Measurements from ENCODE around the gene OTOP2. TPM values are rescaled to one million over a fixed set of nuclear protein-coding genes. Genes with fewer than 3 reads are reported as not detected.
A peak's percentile ranks its signal among the peaks of the same experiment; 100 is the strongest.

Gene OTOP2
- polyA plus RNA-seq, 3 donors: 0.05 TPM; not detected in 2

DNA sequence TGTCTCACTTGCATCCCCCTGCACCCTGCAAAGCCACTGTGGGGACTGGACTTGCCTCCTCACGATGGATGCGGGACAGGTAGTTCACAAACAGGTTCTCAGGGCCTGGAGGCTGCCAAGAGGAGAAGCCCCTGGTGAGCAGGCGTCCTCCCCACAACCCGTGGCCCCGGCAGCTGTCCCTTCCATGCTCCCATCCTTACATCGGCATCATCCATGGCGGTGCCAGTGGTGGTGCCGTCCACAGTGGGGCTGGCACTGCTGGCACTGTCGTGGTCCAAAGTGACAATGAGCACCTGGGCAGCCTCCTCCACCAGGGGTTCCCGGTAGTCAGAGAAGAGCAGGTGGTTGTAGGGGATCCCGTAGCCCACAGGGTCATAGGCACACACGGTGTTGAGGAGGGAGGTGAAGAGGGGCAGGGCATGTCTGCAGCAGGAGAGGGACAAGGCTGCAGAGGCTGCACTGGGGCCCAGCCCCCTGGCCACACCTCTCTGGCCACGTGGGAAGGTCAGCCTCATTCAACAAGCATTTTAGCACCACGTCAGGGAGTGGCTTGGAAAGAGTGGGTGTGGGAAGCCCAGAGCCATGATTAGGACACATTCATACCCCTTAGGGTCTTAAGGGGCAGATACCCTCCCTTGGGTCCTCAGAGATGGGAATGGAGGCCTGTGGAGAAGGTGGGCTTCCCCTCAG lies 35.9 kb downstream of the OTOP2 start:
- Histone ChIP-seq H3K4me1 (ENCODE audit: control insufficient read depth in 1 of 2, insufficient read depth in 2 of 2, low read length in 2 of 2) (peaks cover 0 to 6% of the 10 kb centered on the region in 2 donors), H3K4me2 (replicated peaks; ENCODE audit: extremely low read depth, low read length, poor library complexity, severe bottlenecking) (no peak overlapping the region), H3K79me2 (ENCODE audit: insufficient read depth, low read length) (no peaks in the 10 kb centered on the region), H3K27me3 (ENCODE audit: control insufficient read depth in 2 of 2, insufficient read depth in 2 of 2, low read length in 2 of 2) (peaks cover 0 to 9% of the 10 kb centered on the region in 2 donors), H4K20me1 (ENCODE audit: insufficient read depth, low read length) (no peaks in the 10 kb centered on the region), H2AFZ (ENCODE audit: insufficient read depth, low read depth, low read length, poor library complexity, severe bottlenecking) (no peak overlapping the region), H3K9me3 (replicated peaks in 1 of 2; ENCODE audit: control insufficient read depth in 1 of 2, insufficient read depth in 1 of 2, low read length in 2 of 2) (peaks cover 5 to 12% of the 10 kb centered on the region in 2 donors), H3K4me3 (replicated peaks in 1 of 3; ENCODE audit: low read depth in 2 of 3, low read length in 3 of 3) (no peak overlapping the region), H3K9ac (ENCODE audit: insufficient read depth, low read length, poor library complexity, severe bottlenecking) (no peak overlapping the region), H3K27ac (ENCODE audit: low read depth in 1 of 2, low read length in 2 of 2) (no peak overlapping the region), H3K36me3 (replicated peaks in 1 of 2; ENCODE audit: control insufficient read depth in 1 of 2, insufficient read depth in 2 of 2, low read length in 2 of 2) (no peaks in the 10 kb centered on the region)
- intact Hi-C loops (cut with micrococcal nuclease): loop anchor here (2.0 to 10.0 kb wide), 6 partner anchors 35 to 232 kb away; partner anchors contain the start of genes OTOP2 (in 2 of the 2) and NHERF1 (in 1 of the 2)
- no peaks in the 10 kb centered on the region for H3K36me3 Mint-ChIP-seq
- DNase-seq: no peak
- TF ChIP-seq, protein P1, sequence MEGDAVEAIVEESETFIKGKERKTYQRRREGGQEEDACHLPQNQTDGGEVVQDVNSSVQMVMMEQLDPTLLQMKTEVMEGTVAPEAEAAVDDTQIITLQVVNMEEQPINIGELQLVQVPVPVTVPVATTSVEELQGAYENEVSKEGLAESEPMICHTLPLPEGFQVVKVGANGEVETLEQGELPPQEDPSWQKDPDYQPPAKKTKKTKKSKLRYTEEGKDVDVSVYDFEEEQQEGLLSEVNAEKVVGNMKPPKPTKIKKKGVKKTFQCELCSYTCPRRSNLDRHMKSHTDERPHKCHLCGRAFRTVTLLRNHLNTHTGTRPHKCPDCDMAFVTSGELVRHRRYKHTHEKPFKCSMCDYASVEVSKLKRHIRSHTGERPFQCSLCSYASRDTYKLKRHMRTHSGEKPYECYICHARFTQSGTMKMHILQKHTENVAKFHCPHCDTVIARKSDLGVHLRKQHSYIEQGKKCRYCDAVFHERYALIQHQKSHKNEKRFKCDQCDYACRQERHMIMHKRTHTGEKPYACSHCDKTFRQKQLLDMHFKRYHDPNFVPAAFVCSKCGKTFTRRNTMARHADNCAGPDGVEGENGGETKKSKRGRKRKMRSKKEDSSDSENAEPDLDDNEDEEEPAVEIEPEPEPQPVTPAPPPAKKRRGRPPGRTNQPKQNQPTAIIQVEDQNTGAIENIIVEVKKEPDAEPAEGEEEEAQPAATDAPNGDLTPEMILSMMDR (IDR thresholded peaks at IDR 0.05): no peak
- H3K27ac Mint-ChIP-seq: peak overlapping the region in 1 of 7 donors; percentile 25
- peaks cover 7% of the 10 kb centered on the region for H3K4me1 Mint-ChIP-seq
- H3K9me3 Mint-ChIP-seq: peaks cover 4 to 13% (median 10%) of the 10 kb centered on the region in 7 donors
- peaks cover 14 to 47% (median 14%) of the 10 kb centered on the region in 3 donors for H3K27me3 Mint-ChIP-seq (ENCODE audit: low read depth in 3 of 3)
- WGBS (ENCODE audit: insufficient coverage): 84% methylated on average over 6 of the region's 14 CpGs
- no peak overlapping the region for H3K4me3 Mint-ChIP-seq

DNA sequence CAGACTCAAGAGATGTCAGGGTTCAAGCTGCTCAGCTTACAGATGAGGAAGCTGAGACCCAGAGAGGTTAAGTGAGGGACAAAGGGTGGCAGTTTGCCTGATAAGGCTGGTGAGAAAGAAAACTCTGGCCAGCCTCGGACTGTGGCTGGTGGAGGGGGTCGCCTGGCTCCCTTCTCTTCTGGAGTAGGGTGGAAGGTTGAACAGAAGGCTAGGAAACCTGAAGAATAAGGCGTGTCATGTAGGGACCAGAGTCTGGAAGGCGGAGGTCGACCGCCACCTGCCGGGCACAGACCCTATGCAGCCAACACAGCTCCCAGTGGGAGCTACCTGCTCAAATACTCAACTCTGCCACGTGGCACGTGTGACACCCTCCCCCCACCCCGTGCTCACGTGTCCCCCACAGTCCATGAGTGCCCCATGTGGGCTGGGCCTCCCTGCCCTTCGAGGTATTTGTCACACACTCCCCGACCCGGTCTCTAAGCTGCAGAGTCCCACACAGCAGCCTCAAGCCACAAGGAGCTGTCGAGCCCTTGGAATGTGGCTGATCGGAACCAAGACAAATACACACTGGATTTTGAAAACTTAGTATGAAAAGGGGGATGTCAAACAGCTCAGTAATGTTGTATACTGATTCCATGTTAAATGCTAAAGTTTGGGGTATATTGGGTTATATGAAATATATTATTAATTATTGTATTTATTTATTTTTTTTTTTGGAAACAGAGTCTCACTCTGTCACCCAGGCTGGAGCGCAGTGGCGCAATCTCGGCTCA lies 36.7 kb downstream of the OTOP2 start:
- Histone ChIP-seq H3K79me2 (ENCODE audit: insufficient read depth, low read length) (no peaks in the 10 kb centered on the region), H3K4me2 (replicated peaks; ENCODE audit: extremely low read depth, low read length, poor library complexity, severe bottlenecking) (no peak overlapping the region), H3K36me3 (replicated peaks in 1 of 2; ENCODE audit: control insufficient read depth in 1 of 2, insufficient read depth in 2 of 2, low read length in 2 of 2) (no peaks in the 10 kb centered on the region), H4K20me1 (ENCODE audit: insufficient read depth, low read length) (no peaks in the 10 kb centered on the region), H3K4me3 (replicated peaks in 1 of 3; ENCODE audit: low read depth in 2 of 3, low read length in 3 of 3) (no peak overlapping the region), H3K27ac (ENCODE audit: low read depth in 1 of 2, low read length in 2 of 2) (no peak overlapping the region), H3K4me1 (ENCODE audit: control insufficient read depth in 1 of 2, insufficient read depth in 2 of 2, low read length in 2 of 2) (peaks cover 0 to 6% of the 10 kb centered on the region in 2 donors), H2AFZ (ENCODE audit: insufficient read depth, low read depth, low read length, poor library complexity, severe bottlenecking) (no peak overlapping the region), H3K9me3 (replicated peaks in 1 of 2; ENCODE audit: control insufficient read depth in 1 of 2, insufficient read depth in 1 of 2, low read length in 2 of 2) (peaks cover 5 to 12% of the 10 kb centered on the region in 2 donors), H3K27me3 (ENCODE audit: control insufficient read depth in 2 of 2, insufficient read depth in 2 of 2, low read length in 2 of 2) (peaks cover 0 to 9% of the 10 kb centered on the region in 2 donors), H3K9ac (ENCODE audit: insufficient read depth, low read length, poor library complexity, severe bottlenecking) (no peak overlapping the region)
- Mint-ChIP-seq H3K4me1 (peaks cover 7% of the 10 kb centered on the region), H3K27me3 (ENCODE audit: low read depth in 3 of 3) (peaks cover 11 to 46% (median 14%) of the 10 kb centered on the region in 3 donors), H3K27ac (peak overlapping the region in 3 of 7 donors; percentile 3 to 70 (median 37)), H3K4me3 (no peak overlapping the region), H3K36me3 (no peaks in the 10 kb centered on the region), H3K9me3 (peaks cover 4 to 12% (median 10%) of the 10 kb centered on the region in 7 donors)
- TF ChIP-seq, protein P1 (IDR thresholded peaks at IDR 0.05): no peak
- 14% methylated on average over 10 of the region's 19 CpGs for WGBS (ENCODE audit: insufficient coverage)
- DNase-seq: peak in 2 of 3 donors; percentile 28 to 41
- intact Hi-C loops (cut with micrococcal nuclease): loop anchor here (2.0 to 10.0 kb wide), 5 partner anchors 36 to 232 kb away; partner anchors contain the start of gene OTOP2 (in 1 of the 2)
